ENCODE measurements around the gene NRXN3. TPM values are rescaled to one million over a fixed set of nuclear protein-coding genes. Genes with fewer than 3 reads are reported as not detected.

NRXN3 gene
- total and polyA plus RNA-seq, 2 donors (not counting 1 experiment from before 2014, with no cell fraction given) = 0.83 to 34.6 TPM

DNA sequence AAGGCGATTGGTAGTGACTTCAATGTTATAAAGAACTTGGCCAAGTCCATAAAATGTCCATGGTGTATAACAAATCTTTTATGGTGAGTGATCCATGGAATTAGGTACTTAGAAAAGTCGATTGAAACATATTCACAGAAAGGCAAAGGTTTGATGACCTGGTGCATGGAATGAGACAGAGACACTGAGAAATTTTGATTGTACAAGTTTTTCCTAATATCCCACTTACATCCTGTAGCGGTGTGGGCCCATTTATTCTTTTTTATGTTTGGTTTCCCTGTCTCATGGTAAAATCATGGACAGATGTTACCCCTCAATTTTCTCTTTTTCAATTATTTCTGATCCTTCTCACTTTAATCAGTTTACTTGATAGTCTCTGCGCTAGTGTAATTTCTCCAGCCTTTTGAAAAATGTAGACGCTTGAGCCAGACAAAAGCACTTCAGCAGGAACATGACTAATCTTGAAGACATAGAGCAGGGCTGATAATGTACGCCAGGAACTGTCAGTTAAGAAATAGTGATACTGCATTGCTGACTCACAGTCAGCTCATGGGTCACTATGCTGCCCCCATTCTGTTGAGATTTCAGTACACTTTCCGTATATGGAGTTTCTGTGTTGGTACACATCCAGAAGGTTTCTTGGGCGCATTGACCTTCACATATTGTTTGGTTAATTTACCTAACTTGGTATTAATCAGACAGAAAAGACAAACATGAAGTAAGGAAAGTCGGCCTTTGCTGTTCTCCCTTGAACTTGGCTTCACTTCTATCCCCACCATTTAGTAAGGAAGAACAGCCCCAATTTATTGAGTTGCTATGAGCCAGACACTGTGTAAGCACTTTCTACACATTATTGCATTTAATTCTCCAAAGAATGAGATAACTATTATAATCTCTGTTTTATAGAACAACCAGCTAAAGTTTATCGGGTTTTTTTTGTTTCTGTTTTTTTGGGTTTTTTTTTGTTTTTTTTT, 1199.5 kb downstream of the NRXN3 start:
- no peaks in the 10 kb centered on the region for H3K9me3 ChIP-seq (ENCODE audit: control insufficient read depth, insufficient read depth, low read depth, low read length)
- H3K4me1 ChIP-seq (ENCODE audit: control insufficient read depth, extremely low read depth, insufficient read depth, low read length) = no peaks in the 10 kb centered on the region
- no peaks in the 10 kb centered on the region for H3K27me3 ChIP-seq (ENCODE audit: control insufficient read depth, insufficient read depth, low read length)
- H2AFZ ChIP-seq (ENCODE audit: low read length) = no peak overlapping the region
- TF ChIP-seq EZH2 (IDR thresholded peaks at IDR 0.05; ENCODE audit: low read length, missing control alignments) (no peak), CTCF (conservative IDR thresholded peaks at IDR 0.05 in 1 of 2, IDR thresholded peaks at IDR 0.05 in 1 of 2; ENCODE audit: low read depth in 1 of 2, low read length in 2 of 2) (peak in 1 of 2 donors; percentile 20)
- H3K36me3 ChIP-seq (ENCODE audit: control insufficient read depth, insufficient read depth, low read length) = no peaks in the 10 kb centered on the region
- H3K27ac ChIP-seq (ENCODE audit: insufficient read depth, low read length) = no peak overlapping the region
- peak; percentile 99 for DNase-seq (ENCODE audit: low read depth in 2 of 2)
- no peak overlapping the region for H3K4me3 ChIP-seq (replicated peaks in 1 of 4; ENCODE audit: control extremely low read depth in 1 of 4, insufficient read depth in 1 of 4, low read depth in 3 of 4, low read length in 4 of 4)
- H3K79me2 ChIP-seq (ENCODE audit: control insufficient read depth, insufficient read depth, low read length) = no peaks in the 10 kb centered on the region
- no peaks in the 10 kb centered on the region for H4K20me1 ChIP-seq (ENCODE audit: control insufficient read depth, extremely low read depth, insufficient read depth, low read length)
- H3K4me2 ChIP-seq (ENCODE audit: extremely low read depth, insufficient read depth, low read length) = no peak overlapping the region
- no peak overlapping the region for H3K9ac ChIP-seq (ENCODE audit: insufficient read depth, low read length)

DNA sequence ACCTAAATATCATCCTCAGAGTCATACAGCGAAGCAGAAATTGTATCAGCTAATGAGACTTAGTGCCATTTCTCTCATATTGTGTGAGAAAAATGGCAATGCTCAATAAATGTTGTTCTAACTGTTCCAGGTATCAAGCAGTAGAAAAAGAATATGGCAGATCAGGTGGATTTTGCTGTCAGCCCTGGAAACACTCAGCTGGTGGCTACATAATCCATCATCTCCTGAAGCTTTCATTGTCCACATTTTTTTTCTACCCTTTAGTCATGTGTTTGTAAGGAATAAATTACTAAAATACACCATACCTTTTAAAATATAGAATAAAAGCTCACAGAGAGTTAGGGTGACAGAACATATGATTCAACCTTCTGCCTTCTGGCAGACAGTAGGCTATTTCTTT, 1200.8 kb downstream of the NRXN3 start:
- Histone ChIP-seq H3K27me3 (ENCODE audit: control insufficient read depth, insufficient read depth, low read length) (no peaks in the 10 kb centered on the region), H3K4me3 (replicated peaks in 1 of 4; ENCODE audit: control extremely low read depth in 1 of 4, insufficient read depth in 1 of 4, low read depth in 3 of 4, low read length in 4 of 4) (no peak overlapping the region), H3K36me3 (ENCODE audit: control insufficient read depth, insufficient read depth, low read length) (no peaks in the 10 kb centered on the region), H2AFZ (ENCODE audit: low read length) (no peak overlapping the region), H3K9me3 (ENCODE audit: control insufficient read depth, insufficient read depth, low read depth, low read length) (no peaks in the 10 kb centered on the region), H3K79me2 (ENCODE audit: control insufficient read depth, insufficient read depth, low read length) (no peaks in the 10 kb centered on the region), H3K4me1 (ENCODE audit: control insufficient read depth, extremely low read depth, insufficient read depth, low read length) (no peaks in the 10 kb centered on the region), H3K27ac (ENCODE audit: insufficient read depth, low read length) (no peak overlapping the region), H3K4me2 (ENCODE audit: extremely low read depth, insufficient read depth, low read length) (no peak overlapping the region), H4K20me1 (ENCODE audit: control insufficient read depth, extremely low read depth, insufficient read depth, low read length) (no peaks in the 10 kb centered on the region), H3K9ac (ENCODE audit: insufficient read depth, low read length) (no peak overlapping the region)
- TF ChIP-seq EZH2 (IDR thresholded peaks at IDR 0.05; ENCODE audit: low read length, missing control alignments) = no peak
- TF ChIP-seq CTCF (conservative IDR thresholded peaks at IDR 0.05 in 1 of 2, IDR thresholded peaks at IDR 0.05 in 1 of 2; ENCODE audit: low read depth in 1 of 2, low read length in 2 of 2) = no peak
- DNase-seq (ENCODE audit: low read depth in 2 of 2) = no peak

- Histone ChIP-seq H3K79me2 (ENCODE audit: control insufficient read depth, insufficient read depth, low read length) (no peaks in the 10 kb centered on the region), H3K27me3 (ENCODE audit: control insufficient read depth, insufficient read depth, low read length) (no peaks in the 10 kb centered on the region), H3K9ac (ENCODE audit: insufficient read depth, low read length) (no peak overlapping the region), H3K4me3 (replicated peaks in 1 of 4; ENCODE audit: control extremely low read depth in 1 of 4, insufficient read depth in 1 of 4, low read depth in 3 of 4, low read length in 4 of 4) (no peak overlapping the region), H3K27ac (ENCODE audit: insufficient read depth, low read length) (no peak overlapping the region), H3K9me3 (ENCODE audit: control insufficient read depth, insufficient read depth, low read depth, low read length) (no peaks in the 10 kb centered on the region), H3K4me1 (ENCODE audit: control insufficient read depth, extremely low read depth, insufficient read depth, low read length) (no peaks in the 10 kb centered on the region), H2AFZ (ENCODE audit: low read length) (no peak overlapping the region), H4K20me1 (ENCODE audit: control insufficient read depth, extremely low read depth, insufficient read depth, low read length) (no peaks in the 10 kb centered on the region), H3K4me2 (ENCODE audit: extremely low read depth, insufficient read depth, low read length) (no peak overlapping the region), H3K36me3 (ENCODE audit: control insufficient read depth, insufficient read depth, low read length) (no peaks in the 10 kb centered on the region)
- TF ChIP-seq CTCF (conservative IDR thresholded peaks at IDR 0.05 in 1 of 2, IDR thresholded peaks at IDR 0.05 in 1 of 2; ENCODE audit: low read depth in 1 of 2, low read length in 2 of 2) (no peak), EZH2 (IDR thresholded peaks at IDR 0.05; ENCODE audit: low read length, missing control alignments) (no peak)
- no peak for DNase-seq (ENCODE audit: low read depth in 2 of 2)
Observed at GRCh38 chr14:79373451-79373850, 1203.3 kb downstream of the NRXN3 start.

Data from fibroblast of lung (primary cell).